Smooth muscle cell (in vitro differentiated cells): Measurements from ENCODE around the gene ARMC8. TPM values are rescaled to one million over a fixed set of nuclear protein-coding genes. Genes with fewer than 3 reads are reported as not detected.

Experiments
- DNase-seq: peaks from one replicate; lab custom pipeline; 2025; ENCODE audit not compliant: unreplicated experiment; lab: John Stamatoyannopoulos, UW
- H2AFZ ChIP-seq: fragments of 200-600 bp; sonication (generic); 2 replicates; pipeline ENCODE4 v1.6.0; 2016; ENCODE audit warnings: antibody characterized with exemption, low read depth, mild to moderate bottlenecking
- H3F3A ChIP-seq: fragments of 200-600 bp; sonication (generic); 2 replicates; pipeline ENCODE4 v1.6.0; 2017; ENCODE audit warnings: antibody characterized with exemption, low read depth
- H3K27ac ChIP-seq: fragments of 200-600 bp; sonication (generic); 2 replicates; pipeline ENCODE4 v1.5.1; 2016; ENCODE audit warnings: low read depth, mild to moderate bottlenecking
- H3K27me3 ChIP-seq: fragments of 200-600 bp; sonication (generic); 2 replicates; pipeline ENCODE4 v1.6.1; 2016; ENCODE audit warnings: low read depth, mild to moderate bottlenecking
- H3K36me3 ChIP-seq: fragments of 200-600 bp; sonication (generic); 2 replicates; pipeline ENCODE4 v1.5.1; 2016; ENCODE audit warnings: low read depth
- H3K4me1 ChIP-seq: fragments of 200-600 bp; sonication (generic); 2 replicates; pipeline ENCODE4 v1.5.1; 2016; ENCODE audit warnings: low read depth
- H3K4me2 ChIP-seq: fragments of 200-600 bp; sonication (generic); 2 replicates; pipeline ENCODE4 v1.6.0; 2016; ENCODE audit warnings: mild to moderate bottlenecking
- H3K4me3 ChIP-seq: fragments of 200-600 bp; sonication (generic); 2 replicates; pipeline ENCODE4 v1.5.1; 2016; ENCODE audit warnings: mild to moderate bottlenecking
- H3K79me2 ChIP-seq: fragments of 200-600 bp; sonication (generic); 2 replicates; pipeline ENCODE4 v1.6.0; 2016; ENCODE audit warnings: low read depth, mild to moderate bottlenecking
- H3K9ac ChIP-seq: fragments of 200-600 bp; sonication (generic); 2 replicates; pipeline ENCODE4 v1.6.0; 2016; ENCODE audit warnings: low read depth
- H3K9me3 ChIP-seq: fragments of 200-600 bp; sonication (generic); replicated peaks from 2 replicates; pipeline ENCODE4 v1.5.1; 2016; ENCODE audit warnings: low read depth
- H4K20me1 ChIP-seq: fragments of 200-600 bp; sonication (generic); 2 replicates; pipeline ENCODE4 v1.6.0; 2016; ENCODE audit warnings: low read depth
- CTCF ChIP-seq: fragments of 200-600 bp; sonication (generic); IDR thresholded peaks from 2 replicates; pipeline ENCODE4 v1.5.1; 2017; ENCODE audit warnings: borderline replicate concordance, mild to moderate bottlenecking, antibody characterized with exemption; ENCODE audit not compliant: insufficient read depth, poor library complexity, severe bottlenecking
- WGBS: methylation state at CpG from one replicate; pipeline ENCODE4 v1.1.7; 2016; ENCODE audit warnings: low lambda C conversion rate; 5-methylcytosine and 5-hydroxymethylcytosine counted together
- polyA plus RNA-seq: library from polyadenylated mRNA; unstranded; fragments of >200 nt; fragmentation: Nextera tagmentation; extraction: Ambion mirVana; gene quantifications from 2 replicates; pipeline ENCODE4 v1.2.1, GENCODE V29; 2016
- total RNA-seq: library from RNA; depleted of rRNA; stranded (reverse); fragments of >200 nt; gene quantifications from 2 replicates; pipeline ENCODE4 v1.2.3, GENCODE V29; 2014

The ARMC8 gene
- total and polyA plus RNA-seq, 2 experiments from 2014 or later = 22.6 to 39.3 TPM

- WGBS = 61% methylated on average over 4 of the region's 4 CpGs
These were observed 145.5 kb downstream of the ARMC8 start for GRCh38 chr3:138332472-138333073.

GRCh38 chr3:138334608-138335007 lies 147.5 kb downstream of the ARMC8 start:
- Histone ChIP-seq H4K20me1 (no peaks in the 10 kb centered on the region), H3K27ac (no peak overlapping the region), H3K9ac (no peak overlapping the region), H2AFZ (no peak overlapping the region), H3K4me3 (no peak overlapping the region), H3K27me3 (no peaks in the 10 kb centered on the region), H3K9me3 (no peaks in the 10 kb centered on the region), H3K36me3 (no peaks in the 10 kb centered on the region), H3F3A (peaks cover 9% of the 10 kb centered on the region), H3K4me1 (no peaks in the 10 kb centered on the region), H3K79me2 (no peaks in the 10 kb centered on the region), H3K4me2 (no peak overlapping the region)
- 88% methylated on average over 4 of the region's 4 CpGs for WGBS
- no peak for DNase-seq
- no peak for TF ChIP-seq CTCF

More at GRCh38 chr3:138332472-138333073, 145.5 kb downstream of the ARMC8 start:
- TF ChIP-seq CTCF = peak; percentile 55
- H3K4me2 ChIP-seq = no peak overlapping the region
- H3F3A ChIP-seq = peaks cover 19% of the 10 kb centered on the region
- peaks cover 7% of the 10 kb centered on the region for H3K4me1 ChIP-seq
- H3K27ac ChIP-seq = no peak overlapping the region
- H3K36me3 ChIP-seq = no peaks in the 10 kb centered on the region
- H3K79me2 ChIP-seq = no peaks in the 10 kb centered on the region
- no peak for DNase-seq
- H3K9ac ChIP-seq = no peak overlapping the region
- no peak overlapping the region for H2AFZ ChIP-seq
- H3K9me3 ChIP-seq = no peaks in the 10 kb centered on the region
- H3K27me3 ChIP-seq = no peaks in the 10 kb centered on the region
- no peaks in the 10 kb centered on the region for H4K20me1 ChIP-seq
- no peak overlapping the region for H3K4me3 ChIP-seq

- no peak overlapping the region for H2AFZ ChIP-seq
- no peak for TF ChIP-seq CTCF
- no peaks in the 10 kb centered on the region for H3K9me3 ChIP-seq
- no peaks in the 10 kb centered on the region for H3F3A ChIP-seq
- no peaks in the 10 kb centered on the region for H3K79me2 ChIP-seq
- DNase-seq = no peak
- no peak overlapping the region for H3K27ac ChIP-seq
- H3K4me2 ChIP-seq = no peak overlapping the region
- 89% methylated on average over 4 of the region's 4 CpGs for WGBS
- H3K9ac ChIP-seq = no peak overlapping the region
- H3K27me3 ChIP-seq = no peaks in the 10 kb centered on the region
- H3K4me1 ChIP-seq = no peaks in the 10 kb centered on the region
- H3K4me3 ChIP-seq = no peak overlapping the region
- H4K20me1 ChIP-seq = no peaks in the 10 kb centered on the region
- no peaks in the 10 kb centered on the region for H3K36me3 ChIP-seq
These were observed 149.4 kb downstream of the ARMC8 start for GRCh38 chr3:138336454-138336999.

GRCh38 chr3:138338244-138338643 lies 151.1 kb downstream of the ARMC8 start:
- TF ChIP-seq CTCF = no peak
- WGBS = 76% methylated on average over 5 of the region's 5 CpGs

More at GRCh38 chr3:138338244-138338643, 151.1 kb downstream of the ARMC8 start:
- Histone ChIP-seq H3K4me3 (no peak overlapping the region), H4K20me1 (no peaks in the 10 kb centered on the region), H3K27ac (no peak overlapping the region), H3F3A (no peaks in the 10 kb centered on the region), H3K4me1 (no peaks in the 10 kb centered on the region), H3K79me2 (no peaks in the 10 kb centered on the region), H3K36me3 (no peaks in the 10 kb centered on the region), H3K27me3 (no peaks in the 10 kb centered on the region), H3K9ac (no peak overlapping the region), H3K4me2 (no peak overlapping the region), H2AFZ (no peak overlapping the region), H3K9me3 (no peaks in the 10 kb centered on the region)
- no peak for DNase-seq
